Uterus (tissue), 4 donors: Measurements from ENCODE around the gene EZH2. TPM values are rescaled to one million over a fixed set of nuclear protein-coding genes. Genes with fewer than 3 reads are reported as not detected.

Experiments
- DNase-seq, 2 donors: peaks; one replicate each; pipeline ENCODE4 v3.0.0-alpha.2; 2019 to 2020
- H3K27ac ChIP-seq, 2 donors: fragments of 200-600 bp; sonication (generic); 1 replicate in 1 of 2; 2 replicates in 1 of 2; pipeline ENCODE4 v1.5.1; 2016 to 2018
- H3K27me3 ChIP-seq, 2 donors: fragments of 200-600 bp; sonication (generic); one replicate each; pipeline ENCODE4 v1.5.1; 2018 to 2019; ENCODE audit warnings: control low read depth in 1 of 2
- H3K36me3 ChIP-seq, 2 donors: fragments of 200-600 bp; sonication (generic); one replicate each; pipeline ENCODE4 v1.5.1; 2019; ENCODE audit warnings: control low read depth in 1 of 2
- H3K4me1 ChIP-seq, 2 donors: fragments of 200-600 bp; sonication (generic); one replicate each; pipeline ENCODE4 v1.5.1; 2018 to 2019; ENCODE audit warnings: control low read depth in 1 of 2
- H3K4me3 ChIP-seq, 2 donors: fragments of 200-600 bp; sonication (generic); 1 replicate in 1 of 2; 2 replicates in 1 of 2; pipeline ENCODE4 v1.5.1; 2018 to 2019; ENCODE audit warnings: mild to moderate bottlenecking in 1 of 2
- H3K9me3 ChIP-seq, 2 donors: fragments of 200-600 bp; sonication (generic); one replicate each; pipeline ENCODE4 v1.5.1; 2019; ENCODE audit warnings: control low read depth in 1 of 2
- CTCF ChIP-seq, 4 experiments: fragments of 200-600 bp in 2 of 4; fragments of 450-650 bp in 2 of 4; sonication (generic) in 2 of 4; IDR thresholded peaks; one replicate each; pipeline ENCODE4 v1.5.1; 2016 to 2019; ENCODE audit warnings: antibody characterized with exemption in 4 of 4, mild to moderate bottlenecking in 2 of 4, moderate library complexity in 1 of 4
- POLR2A ChIP-seq, 2 donors: fragments of 450-650 bp; IDR thresholded peaks; one replicate each; pipeline ENCODE4 v1.6.1; 2016; ENCODE audit warnings: antibody characterized with exemption in 2 of 2, mild to moderate bottlenecking in 1 of 2, moderate library complexity in 1 of 2
- intact Hi-C: fragments of 100-400 bp; cut with DNase I; formaldehyde crosslinking; loops from one replicate; pipeline ENCODE4 v1.15.1; 2023; ENCODE audit warnings: low total_unique reads
- total RNA-seq, 4 donors: library from RNA; depleted of rRNA in 3 of 4; stranded (reverse); fragments of >200 nt in 3 of 4; gene quantifications; one replicate each; pipeline versions ENCODE4 v1.1.0 to v1.2.4, GENCODE V29; 2014 to 2023
- donor health status: DM: yes; HTN: yes; CAD: no.

Gene EZH2
- total RNA-seq, 4 donors from 2014 or later: 1.2 to 35.3 (median 2.1) TPM

- Histone ChIP-seq H3K27me3 (no peaks in the 10 kb centered on the region), H3K9me3 (no peaks in the 10 kb centered on the region), H3K36me3 (no peaks in the 10 kb centered on the region), H3K4me3 (no peak overlapping the region), H3K4me1 (no peaks in the 10 kb centered on the region), H3K27ac (no peak overlapping the region)
- no peak for DNase-seq
- TF ChIP-seq CTCF (IDR thresholded peaks at IDR 0.05) (no peak), POLR2A (IDR thresholded peaks at IDR 0.05) (no peak)
- intact Hi-C loops: no loop called here
Observed at GRCh38 chr7:148787571-148788295, 96.4 kb downstream of the EZH2 start.

GRCh38 chr7:148783801-148784527, 100.1 kb downstream of the EZH2 start:
- DNase-seq: no peak
- intact Hi-C loops: no loop called here
- Histone ChIP-seq H3K36me3 (no peaks in the 10 kb centered on the region), H3K9me3 (no peaks in the 10 kb centered on the region), H3K27ac (no peak overlapping the region), H3K4me3 (no peak overlapping the region), H3K4me1 (no peaks in the 10 kb centered on the region), H3K27me3 (no peaks in the 10 kb centered on the region)
- TF ChIP-seq POLR2A (IDR thresholded peaks at IDR 0.05) (no peak), CTCF (IDR thresholded peaks at IDR 0.05) (no peak)

- intact Hi-C loops: no loop called here
- H3K4me1 ChIP-seq: no peaks in the 10 kb centered on the region
- TF ChIP-seq CTCF (IDR thresholded peaks at IDR 0.05) (no peak), POLR2A (IDR thresholded peaks at IDR 0.05) (no peak)
- H3K4me3 ChIP-seq: no peak overlapping the region
- no peak overlapping the region for H3K27ac ChIP-seq
- no peaks in the 10 kb centered on the region for H3K9me3 ChIP-seq
- DNase-seq: no peak
- H3K36me3 ChIP-seq: no peaks in the 10 kb centered on the region
- H3K27me3 ChIP-seq: no peaks in the 10 kb centered on the region
Observed at GRCh38 chr7:148782757-148783456, 101.2 kb downstream of the EZH2 start.

- TF ChIP-seq CTCF (IDR thresholded peaks at IDR 0.05): no peak
- TF ChIP-seq POLR2A (IDR thresholded peaks at IDR 0.05): no peak
- Histone ChIP-seq H3K36me3 (no peaks in the 10 kb centered on the region), H3K9me3 (no peaks in the 10 kb centered on the region), H3K27ac (no peak overlapping the region), H3K4me3 (no peak overlapping the region), H3K4me1 (no peaks in the 10 kb centered on the region), H3K27me3 (no peaks in the 10 kb centered on the region)
- intact Hi-C loops: no loop called here
- DNase-seq: no peak
Observed at GRCh38 chr7:148774471-148774870, 109.6 kb downstream of the EZH2 start.

DNA sequence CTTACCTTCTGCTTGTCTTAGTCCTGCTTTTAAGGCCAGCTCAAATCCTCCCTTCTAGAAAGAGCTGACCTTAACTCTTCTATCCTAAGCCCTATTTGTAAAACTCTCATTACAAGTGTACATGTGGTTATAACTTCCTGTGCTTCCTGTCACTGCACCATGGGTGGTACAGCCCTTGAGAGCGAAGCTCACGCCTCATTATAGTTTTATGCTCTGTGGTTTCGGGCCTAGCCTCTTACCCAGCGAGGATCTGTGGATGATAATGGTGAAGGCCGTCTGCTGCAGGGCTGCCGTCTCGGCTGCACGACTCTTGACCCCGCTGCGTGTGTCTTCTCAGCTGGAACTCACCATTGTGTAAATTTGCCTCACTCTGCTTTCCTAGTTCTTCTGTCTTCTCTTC, 110.8 kb downstream of the EZH2 start:
- no peak for DNase-seq
- no peaks in the 10 kb centered on the region for H3K9me3 ChIP-seq
- no peak for TF ChIP-seq CTCF (IDR thresholded peaks at IDR 0.05)
- TF ChIP-seq POLR2A (IDR thresholded peaks at IDR 0.05): no peak
- no peaks in the 10 kb centered on the region for H3K4me1 ChIP-seq
- no peak overlapping the region for H3K4me3 ChIP-seq
- H3K27ac ChIP-seq: no peak overlapping the region
- no peaks in the 10 kb centered on the region for H3K36me3 ChIP-seq
- H3K27me3 ChIP-seq: no peaks in the 10 kb centered on the region
- intact Hi-C loops: no loop called here
